HEK293T (cell line): ENCODE data around the gene EFL1.

ENCODE experiments used
- BHLHE40 ChIP-seq: fragments of 450-650 bp; IDR thresholded peaks from 2 replicates; pipeline ENCODE4 v1.6.1; 2016; ENCODE audit warnings: mild to moderate bottlenecking, moderate library complexity, borderline replicate concordance
- ELF4 ChIP-seq: fragments of 450-650 bp; IDR thresholded peaks from 2 replicates; pipeline ENCODE4 v1.6.1; 2017; ENCODE audit warnings: antibody characterized with exemption
- FOXM1 ChIP-seq: fragments of 450-650 bp; IDR thresholded peaks from 2 replicates; pipeline ENCODE4 v1.6.1; 2017; ENCODE audit warnings: mild to moderate bottlenecking, borderline replicate concordance
- SUZ12 ChIP-seq: fragments of 450-650 bp; IDR thresholded peaks from 2 replicates; pipeline ENCODE4 v1.6.1; 2016; ENCODE audit warnings: mild to moderate bottlenecking
- TARDBP ChIP-seq: fragments of 450-650 bp; IDR thresholded peaks from 2 replicates; pipeline ENCODE4 v1.6.1; 2016

GRCh38 chr15:82086243-82086995 is 176.1 kb downstream of the EFL1 start:
- TF ChIP-seq TARDBP (no peak), ELF4 (no peak), SUZ12 (no peak), BHLHE40 (no peak), FOXM1 (no peak)
